ENCODE measurements around the gene NEU4. TPM values are rescaled to one million over a fixed set of nuclear protein-coding genes. Genes with fewer than 3 reads are reported as not detected.

NEU4 gene
- total RNA-seq, 1 donor = not detected

DNA sequence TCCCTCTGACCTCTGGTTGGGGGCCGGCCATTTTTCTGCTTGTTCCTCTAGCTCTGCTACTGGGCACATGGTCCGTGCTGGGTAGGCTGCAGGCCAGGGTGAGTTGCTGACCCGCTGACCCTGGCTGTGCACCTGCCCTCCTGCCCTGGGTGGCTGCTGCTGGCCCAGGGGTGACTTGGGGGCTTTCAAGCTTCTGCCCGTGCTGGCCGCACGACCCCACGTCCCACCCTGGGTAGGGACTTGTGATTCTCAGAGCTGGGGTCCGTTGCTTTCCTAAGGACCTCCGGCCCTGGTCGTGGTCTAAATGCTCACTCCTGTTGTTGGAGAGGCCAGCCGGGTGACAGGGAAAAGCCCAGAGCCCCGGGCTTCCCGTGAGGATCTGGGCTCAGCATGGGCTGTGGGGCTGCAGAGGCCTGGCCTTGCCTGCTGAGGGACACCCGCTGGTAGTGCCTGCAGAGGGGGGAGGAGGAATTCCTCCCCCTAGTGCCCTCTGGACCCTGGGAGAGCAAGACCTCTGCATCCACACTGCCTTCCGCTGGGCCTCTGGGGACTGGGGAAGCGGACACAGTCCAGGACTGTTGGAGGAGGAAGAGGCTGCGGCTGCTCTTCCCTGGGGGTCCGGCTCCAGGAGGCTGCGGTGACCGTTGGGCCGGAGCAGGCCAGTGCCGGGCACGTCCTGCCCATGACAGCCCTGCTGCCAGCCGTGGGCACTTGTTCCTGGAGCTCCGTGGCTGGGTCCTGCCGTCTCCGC, 38.6 kb upstream of the NEU4 start:
- Histone ChIP-seq H3K27me3 (ENCODE audit: insufficient read depth, low read length) (peaks cover 8% of the 10 kb centered on the region), H3K27ac (ENCODE audit: low read depth, low read length) (no peak overlapping the region), H2AFZ (ENCODE audit: low read length) (no peak overlapping the region), H3K4me1 (ENCODE audit: insufficient read depth, low read length) (peaks cover 13% of the 10 kb centered on the region), H3K79me2 (ENCODE audit: insufficient read depth, low read length) (no peaks in the 10 kb centered on the region), H3K4me3 (ENCODE audit: insufficient read depth, low read length) (no peak overlapping the region), H4K20me1 (ENCODE audit: insufficient read depth, low read length) (no peaks in the 10 kb centered on the region), H3K4me2 (ENCODE audit: insufficient read depth, low read length) (no peak overlapping the region), H3K9me3 (ENCODE audit: low read depth, low read length) (no peaks in the 10 kb centered on the region), H3K36me3 (ENCODE audit: insufficient read depth, low read length) (no peaks in the 10 kb centered on the region)
- TF ChIP-seq, protein P1, sequence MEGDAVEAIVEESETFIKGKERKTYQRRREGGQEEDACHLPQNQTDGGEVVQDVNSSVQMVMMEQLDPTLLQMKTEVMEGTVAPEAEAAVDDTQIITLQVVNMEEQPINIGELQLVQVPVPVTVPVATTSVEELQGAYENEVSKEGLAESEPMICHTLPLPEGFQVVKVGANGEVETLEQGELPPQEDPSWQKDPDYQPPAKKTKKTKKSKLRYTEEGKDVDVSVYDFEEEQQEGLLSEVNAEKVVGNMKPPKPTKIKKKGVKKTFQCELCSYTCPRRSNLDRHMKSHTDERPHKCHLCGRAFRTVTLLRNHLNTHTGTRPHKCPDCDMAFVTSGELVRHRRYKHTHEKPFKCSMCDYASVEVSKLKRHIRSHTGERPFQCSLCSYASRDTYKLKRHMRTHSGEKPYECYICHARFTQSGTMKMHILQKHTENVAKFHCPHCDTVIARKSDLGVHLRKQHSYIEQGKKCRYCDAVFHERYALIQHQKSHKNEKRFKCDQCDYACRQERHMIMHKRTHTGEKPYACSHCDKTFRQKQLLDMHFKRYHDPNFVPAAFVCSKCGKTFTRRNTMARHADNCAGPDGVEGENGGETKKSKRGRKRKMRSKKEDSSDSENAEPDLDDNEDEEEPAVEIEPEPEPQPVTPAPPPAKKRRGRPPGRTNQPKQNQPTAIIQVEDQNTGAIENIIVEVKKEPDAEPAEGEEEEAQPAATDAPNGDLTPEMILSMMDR (IDR thresholded peaks at IDR 0.05; ENCODE audit: extremely low read depth, low read depth, low read length) = no peak
- peak; percentile 85 for DNase-seq (ENCODE audit: insufficient read length, low spot score, missing footprints)

DNA sequence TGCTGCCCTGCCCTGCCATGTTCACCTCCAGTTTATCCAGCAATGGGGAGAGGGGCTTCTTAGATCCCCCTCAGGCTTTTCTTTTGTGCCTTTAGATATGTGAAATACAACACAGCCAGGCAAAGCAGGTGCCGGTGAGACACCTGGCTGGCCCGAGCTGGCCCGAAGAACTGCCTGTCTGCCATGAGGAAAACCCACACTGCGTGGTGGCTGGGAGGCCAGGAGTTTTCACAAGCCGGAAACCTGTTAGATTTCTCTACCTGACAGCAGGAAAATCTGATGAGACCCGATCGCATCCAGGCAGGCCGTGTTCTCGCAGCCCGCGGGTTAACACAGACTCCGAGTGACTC, 38.1 kb upstream of the NEU4 start:
- Histone ChIP-seq H4K20me1 (ENCODE audit: insufficient read depth, low read length) (no peaks in the 10 kb centered on the region), H3K27me3 (ENCODE audit: insufficient read depth, low read length) (peaks cover 8% of the 10 kb centered on the region), H3K4me3 (ENCODE audit: insufficient read depth, low read length) (no peak overlapping the region), H2AFZ (ENCODE audit: low read length) (no peak overlapping the region), H3K36me3 (ENCODE audit: insufficient read depth, low read length) (no peaks in the 10 kb centered on the region), H3K4me2 (ENCODE audit: insufficient read depth, low read length) (no peak overlapping the region), H3K9me3 (ENCODE audit: low read depth, low read length) (no peaks in the 10 kb centered on the region), H3K27ac (ENCODE audit: low read depth, low read length) (no peak overlapping the region), H3K4me1 (ENCODE audit: insufficient read depth, low read length) (peaks cover 13% of the 10 kb centered on the region), H3K79me2 (ENCODE audit: insufficient read depth, low read length) (no peaks in the 10 kb centered on the region)
- no peak for DNase-seq (ENCODE audit: insufficient read length, low spot score, missing footprints)
- TF ChIP-seq, protein P1 (IDR thresholded peaks at IDR 0.05; ENCODE audit: extremely low read depth, low read depth, low read length) = no peak

GRCh38 chr2:241771286-241772062, 37.5 kb upstream of the NEU4 start:
- H4K20me1 ChIP-seq (ENCODE audit: insufficient read depth, low read length) = no peaks in the 10 kb centered on the region
- H3K4me3 ChIP-seq (ENCODE audit: insufficient read depth, low read length) = no peak overlapping the region
- H2AFZ ChIP-seq (ENCODE audit: low read length) = no peak overlapping the region
- peaks cover 8% of the 10 kb centered on the region for H3K27me3 ChIP-seq (ENCODE audit: insufficient read depth, low read length)
- no peak overlapping the region for H3K27ac ChIP-seq (ENCODE audit: low read depth, low read length)
- peaks cover 13% of the 10 kb centered on the region for H3K4me1 ChIP-seq (ENCODE audit: insufficient read depth, low read length)
- no peaks in the 10 kb centered on the region for H3K36me3 ChIP-seq (ENCODE audit: insufficient read depth, low read length)
- peak; percentile 92 for DNase-seq (ENCODE audit: insufficient read length, low spot score, missing footprints)
- H3K79me2 ChIP-seq (ENCODE audit: insufficient read depth, low read length) = no peaks in the 10 kb centered on the region
- TF ChIP-seq, protein P1 (IDR thresholded peaks at IDR 0.05; ENCODE audit: extremely low read depth, low read depth, low read length) = no peak
- no peak overlapping the region for H3K4me2 ChIP-seq (ENCODE audit: insufficient read depth, low read length)
- no peaks in the 10 kb centered on the region for H3K9me3 ChIP-seq (ENCODE audit: low read depth, low read length)

DNA sequence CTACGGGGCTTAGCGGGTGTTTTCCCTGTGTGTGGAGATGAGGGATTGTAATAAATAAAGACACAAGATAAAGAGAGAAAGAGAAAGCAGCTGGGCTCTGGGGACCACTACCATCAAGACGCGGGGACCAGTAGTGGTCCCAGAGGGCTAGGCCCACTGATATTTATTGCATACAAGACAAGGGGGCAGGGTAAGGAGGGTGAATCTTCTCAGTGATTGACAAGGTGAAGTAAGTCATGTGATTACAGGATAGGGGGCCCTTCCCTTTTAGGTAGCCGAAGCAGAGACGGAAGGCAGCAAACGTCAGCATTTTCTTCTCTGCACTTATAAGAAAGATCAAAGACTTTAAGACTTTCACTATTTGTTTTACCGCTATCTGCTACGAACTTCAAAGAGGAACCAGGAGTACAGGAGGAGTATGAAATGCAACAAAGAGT, 36.9 kb upstream of the NEU4 start:
- H3K79me2 ChIP-seq (ENCODE audit: insufficient read depth, low read length) = no peaks in the 10 kb centered on the region
- no peak overlapping the region for H3K4me3 ChIP-seq (ENCODE audit: insufficient read depth, low read length)
- no peak overlapping the region for H2AFZ ChIP-seq (ENCODE audit: low read length)
- H3K4me1 ChIP-seq (ENCODE audit: insufficient read depth, low read length) = peaks cover 13% of the 10 kb centered on the region
- TF ChIP-seq, protein P1 (IDR thresholded peaks at IDR 0.05; ENCODE audit: extremely low read depth, low read depth, low read length) = no peak
- H3K27ac ChIP-seq (ENCODE audit: low read depth, low read length) = no peak overlapping the region
- no peaks in the 10 kb centered on the region for H4K20me1 ChIP-seq (ENCODE audit: insufficient read depth, low read length)
- H3K27me3 ChIP-seq (ENCODE audit: insufficient read depth, low read length) = peaks cover 8% of the 10 kb centered on the region
- no peak overlapping the region for H3K4me2 ChIP-seq (ENCODE audit: insufficient read depth, low read length)
- DNase-seq (ENCODE audit: insufficient read length, low spot score, missing footprints) = no peak
- no peaks in the 10 kb centered on the region for H3K36me3 ChIP-seq (ENCODE audit: insufficient read depth, low read length)
- no peaks in the 10 kb centered on the region for H3K9me3 ChIP-seq (ENCODE audit: low read depth, low read length)

All from osteoblast (primary cell).